Nephron (organoid): ENCODE data around the gene ACSS1.

Experiments
- H3K27ac Mint-ChIP-seq, 3 experiments: 2 replicates each; pipeline ENCODE4 v1.8.0; 2020; ENCODE audit warnings: mixed read lengths in 3 of 3, mild to moderate bottlenecking in 2 of 3, moderate library complexity in 1 of 3
- H3K27me3 Mint-ChIP-seq: 2 replicates; pipeline ENCODE4 v1.8.0; 2021; ENCODE audit warnings: low read depth, mild to moderate bottlenecking, moderate library complexity, mixed read lengths
- H3K36me3 Mint-ChIP-seq: 2 replicates; pipeline ENCODE4 v1.8.0; 2020; ENCODE audit warnings: low read depth, mixed read lengths
- H3K4me1 Mint-ChIP-seq: 2 replicates; pipeline ENCODE4 v1.8.0; 2020; ENCODE audit warnings: mixed read lengths
- H3K4me3 Mint-ChIP-seq, 3 experiments: 2 replicates each; pipeline ENCODE4 v1.8.0; 2020; ENCODE audit warnings: mild to moderate bottlenecking in 3 of 3, mixed read lengths in 3 of 3, moderate library complexity in 2 of 3
- H3K9me3 Mint-ChIP-seq: 2 replicates; pipeline ENCODE4 v1.8.0; 2020; ENCODE audit warnings: mixed read lengths
- CTCF ChIP-seq, 3 experiments: fragments of 200-600 bp; sonication (generic); IDR thresholded peaks; one replicate each; pipeline ENCODE4 v1.5.0; 2021; ENCODE audit warnings: antibody characterized with exemption in 3 of 3; ENCODE audit not compliant: unreplicated experiment in 3 of 3

Gene ACSS1

GRCh38 chr20:24965065-24965919 lies 92.6 kb downstream of the ACSS1 start:
- Mint-ChIP-seq H3K4me1 (peaks cover 23% of the 10 kb centered on the region), H3K27ac (no peak overlapping the region), H3K27me3 (no peaks in the 10 kb centered on the region), H3K9me3 (no peaks in the 10 kb centered on the region), H3K36me3 (peaks cover 62% of the 10 kb centered on the region), H3K4me3 (no peak overlapping the region)
- TF ChIP-seq CTCF (IDR thresholded peaks at IDR 0.05; ENCODE audit: unreplicated experiment in 3 of 3), result no peak

GRCh38 chr20:24964506-24964840 lies 93.5 kb downstream of the ACSS1 start:
- TF ChIP-seq CTCF (IDR thresholded peaks at IDR 0.05; ENCODE audit: unreplicated experiment in 3 of 3), result no peak
- Mint-ChIP-seq H3K36me3 (peaks cover 56% of the 10 kb centered on the region), H3K4me3 (no peak overlapping the region), H3K27ac (no peak overlapping the region), H3K9me3 (no peaks in the 10 kb centered on the region), H3K4me1 (peaks cover 23% of the 10 kb centered on the region), H3K27me3 (no peaks in the 10 kb centered on the region)

GRCh38 chr20:24963672-24964505 lies 94.0 kb downstream of the ACSS1 start:
- no peaks in the 10 kb centered on the region for H3K27me3 Mint-ChIP-seq
- H3K4me3 Mint-ChIP-seq, result no peak overlapping the region
- peaks cover 50% of the 10 kb centered on the region for H3K36me3 Mint-ChIP-seq
- H3K27ac Mint-ChIP-seq, result no peak overlapping the region
- no peaks in the 10 kb centered on the region for H3K9me3 Mint-ChIP-seq
- no peak for TF ChIP-seq CTCF (IDR thresholded peaks at IDR 0.05; ENCODE audit: unreplicated experiment in 3 of 3)
- H3K4me1 Mint-ChIP-seq, result peaks cover 23% of the 10 kb centered on the region

GRCh38 chr20:24962510-24962909 lies 95.4 kb downstream of the ACSS1 start:
- Mint-ChIP-seq H3K36me3 (peaks cover 37% of the 10 kb centered on the region), H3K27me3 (no peaks in the 10 kb centered on the region), H3K4me3 (no peak overlapping the region), H3K27ac (no peak overlapping the region), H3K4me1 (peaks cover 23% of the 10 kb centered on the region), H3K9me3 (no peaks in the 10 kb centered on the region)
- no peak for TF ChIP-seq CTCF (IDR thresholded peaks at IDR 0.05; ENCODE audit: unreplicated experiment in 3 of 3)

GRCh38 chr20:24962182-24962492 lies 95.8 kb downstream of the ACSS1 start:
- H3K4me1 Mint-ChIP-seq, result peaks cover 23% of the 10 kb centered on the region
- H3K27ac Mint-ChIP-seq, result no peak overlapping the region
- H3K4me3 Mint-ChIP-seq, result no peak overlapping the region
- no peak for TF ChIP-seq CTCF (IDR thresholded peaks at IDR 0.05; ENCODE audit: unreplicated experiment in 3 of 3)
- peaks cover 33% of the 10 kb centered on the region for H3K36me3 Mint-ChIP-seq
- no peaks in the 10 kb centered on the region for H3K27me3 Mint-ChIP-seq
- H3K9me3 Mint-ChIP-seq, result no peaks in the 10 kb centered on the region
